Stimulated activated naive CD4-positive, alpha-beta T cell treated with Interleukin-2 at 50 U/mL for 16 hours (primary cell): Measurements from ENCODE around the gene NME4.

Experiments
- DNase-seq: peaks from one replicate; lab custom pipeline; 2025; lab: John Stamatoyannopoulos, UW

Gene NME4

GRCh38 chr16:426906-427249 is 29.9 kb downstream of the NME4 start:
- no peak for DNase-seq

- DNase-seq, result no peak
These were observed 30.3 kb downstream of the NME4 start for GRCh38 chr16:427250-427649.

- no peak for DNase-seq
These were observed 33.9 kb downstream of the NME4 start for GRCh38 chr16:430904-431303.

- no peak for DNase-seq
These were observed 43.6 kb downstream of the NME4 start for GRCh38 chr16:440627-441026.

- no peak for DNase-seq
These were observed 44.4 kb downstream of the NME4 start for GRCh38 chr16:441447-441846.

- no peak for DNase-seq
These were observed 46.0 kb downstream of the NME4 start for GRCh38 chr16:442976-443375.

- no peak for DNase-seq
These were observed 47.0 kb downstream of the NME4 start for GRCh38 chr16:444027-444426.

GRCh38 chr16:445566-445965 is 48.6 kb downstream of the NME4 start:
- no peak for DNase-seq
